NCI-H2081 treated with DMSO at 0.1 percent for 48 hours (cell line): ENCODE data around the gene ACP7.
"Not testable (repeated sequence)": the region's sequence is repeated elsewhere in the genome, so short reads cannot be mapped to it uniquely, and the experiment has no call there.

Experiments
- DNase-seq: peaks from one replicate; lab custom pipeline; 2025; lab: John Stamatoyannopoulos, UW

ACP7 gene

DNA sequence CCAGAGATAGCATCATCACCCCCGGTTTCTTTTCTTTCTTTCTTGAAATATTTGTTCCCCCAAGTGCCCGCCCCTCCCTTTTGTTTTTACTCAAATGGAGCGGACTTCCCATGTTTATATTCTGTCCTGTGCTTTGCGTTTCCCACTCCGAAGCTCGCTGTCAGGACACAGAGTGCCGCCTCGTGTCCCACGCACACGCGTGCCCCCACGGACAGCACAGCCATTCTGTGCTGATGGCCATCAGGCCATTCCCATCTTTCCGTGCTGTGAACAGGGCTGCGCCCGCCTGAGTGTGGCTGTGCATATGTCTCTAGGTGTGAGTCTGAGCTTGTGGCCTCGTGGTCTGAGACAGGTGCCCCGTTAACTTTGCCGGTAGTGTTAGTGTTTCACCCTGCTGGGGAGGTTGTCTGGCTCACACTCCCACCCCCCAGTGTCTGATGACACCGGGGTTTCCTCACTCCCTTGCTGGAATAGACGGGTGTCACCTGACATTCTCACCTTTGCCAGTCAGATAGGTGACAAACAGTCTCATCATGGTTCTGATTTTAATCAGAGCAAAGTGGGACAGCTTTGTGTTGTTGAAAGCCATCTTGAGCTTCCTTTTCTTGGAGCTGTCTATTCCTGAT lies 48.3 kb downstream of the ACP7 start:
- no peak for DNase-seq

DNA sequence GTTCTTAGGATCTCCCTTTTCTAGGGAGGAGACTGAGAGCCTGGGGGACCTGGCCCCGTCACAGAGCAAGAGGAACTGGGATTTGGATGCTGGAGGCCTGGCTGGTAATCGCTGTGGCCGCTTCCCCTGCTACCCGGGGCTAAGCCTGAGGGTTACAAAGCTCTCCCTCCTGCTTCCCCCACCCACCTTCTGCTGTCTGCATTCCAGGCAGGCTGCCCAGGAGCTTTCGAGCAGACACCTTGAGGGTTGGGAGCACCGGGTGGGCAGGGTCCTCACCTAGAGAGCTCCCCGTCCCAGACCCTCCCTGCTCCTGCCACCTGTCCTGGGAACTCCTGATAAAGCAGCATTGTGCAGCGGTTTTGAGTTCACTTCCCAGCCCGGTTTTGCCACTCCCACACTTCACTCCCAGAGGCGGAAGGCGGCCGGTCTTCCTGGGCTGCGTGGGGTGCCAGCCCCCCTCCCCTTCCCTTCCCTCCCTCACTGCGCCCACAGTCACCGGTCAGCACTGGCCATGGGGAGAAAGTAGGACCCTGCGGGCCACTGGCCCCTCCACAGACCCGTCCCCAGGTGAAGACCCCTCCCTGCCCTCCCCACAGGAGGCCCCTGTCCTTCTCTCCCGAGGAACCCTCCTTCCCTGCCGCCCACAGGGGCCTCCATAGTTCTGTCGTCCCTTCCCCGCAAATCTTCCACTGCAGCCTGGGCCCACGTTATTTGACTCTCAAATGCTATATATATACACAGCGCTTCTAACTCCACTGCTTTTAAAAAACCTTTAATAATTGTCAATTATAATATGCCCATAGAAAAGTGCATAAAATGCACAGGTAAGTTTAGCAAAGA lies 49.5 kb downstream of the ACP7 start:
- no peak for DNase-seq

DNA sequence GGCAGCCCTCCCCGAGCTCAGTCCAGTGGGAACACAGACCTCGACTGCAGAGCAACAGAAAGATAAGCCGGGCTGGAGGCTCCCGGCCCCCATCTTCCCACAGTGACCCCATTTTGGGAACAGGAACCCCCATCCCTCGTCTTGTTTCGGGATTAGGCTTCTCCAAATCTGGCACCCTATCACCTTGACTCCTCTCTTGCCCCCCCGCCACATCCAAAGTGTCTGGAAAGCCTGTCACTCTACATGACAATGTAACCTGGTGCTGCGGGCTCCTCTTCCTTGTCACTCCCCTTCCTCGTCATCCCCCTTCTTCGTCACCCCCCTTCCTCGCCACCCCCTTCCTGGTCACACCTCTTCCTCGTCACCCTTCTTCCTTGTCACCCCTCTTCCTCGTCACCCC lies 51.5 kb downstream of the ACP7 start:
- DNase-seq, result no peak

DNA sequence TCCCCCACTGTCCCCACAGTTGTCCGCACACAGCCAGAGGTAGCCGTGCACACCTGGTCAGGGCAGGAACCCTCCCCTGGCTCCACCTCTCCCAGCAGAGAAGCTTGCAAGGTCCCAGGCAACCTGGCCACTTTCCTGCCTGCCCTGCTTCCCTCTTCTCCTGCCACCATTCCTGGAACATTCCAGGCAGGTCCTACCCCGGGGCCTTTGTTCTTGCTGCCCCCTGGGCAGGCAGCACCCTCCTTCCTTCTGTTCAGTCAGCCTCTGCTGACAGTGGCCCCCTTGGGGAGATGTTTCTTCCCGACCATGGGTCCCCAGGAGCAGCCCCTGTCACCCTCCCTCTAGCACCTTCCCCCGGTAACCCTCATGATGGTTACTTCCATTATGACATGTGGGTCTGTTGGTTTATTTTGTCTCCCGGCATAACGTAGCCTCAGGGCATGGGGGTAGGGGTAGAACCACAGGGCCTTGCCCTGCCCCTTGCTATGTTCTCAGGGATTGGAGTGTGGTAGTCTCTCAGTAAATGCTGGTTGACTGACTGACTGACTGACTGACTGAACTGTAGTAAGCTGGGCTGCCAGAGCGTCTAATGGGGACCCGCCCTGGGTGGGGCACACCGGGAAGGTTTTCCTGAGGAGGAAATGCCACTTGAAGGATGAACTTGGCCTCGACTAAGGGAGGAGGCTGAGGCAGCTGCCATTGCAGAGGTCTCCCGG lies 52.2 kb downstream of the ACP7 start:
- no peak for DNase-seq

DNA sequence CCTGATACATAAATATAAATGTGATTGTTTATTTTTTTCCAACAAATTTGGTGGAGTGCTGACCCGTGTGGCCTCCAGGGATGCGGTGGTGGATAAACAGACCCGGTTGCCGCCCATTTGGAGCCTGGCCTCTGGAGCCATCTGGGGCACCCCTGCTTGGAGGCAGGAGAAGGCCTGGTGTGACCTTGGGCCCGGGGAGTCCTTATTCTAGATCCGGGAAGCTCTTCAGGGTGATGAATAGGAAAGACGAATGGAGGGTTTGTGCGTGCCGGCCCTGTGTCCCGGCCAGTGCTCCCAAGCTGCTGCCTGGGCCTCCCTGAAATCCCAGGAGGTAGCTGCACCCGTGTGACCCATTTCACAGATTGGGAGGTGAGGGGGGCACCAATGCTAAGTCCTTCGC lies 53.0 kb downstream of the ACP7 start:
- DNase-seq, result no peak

DNA sequence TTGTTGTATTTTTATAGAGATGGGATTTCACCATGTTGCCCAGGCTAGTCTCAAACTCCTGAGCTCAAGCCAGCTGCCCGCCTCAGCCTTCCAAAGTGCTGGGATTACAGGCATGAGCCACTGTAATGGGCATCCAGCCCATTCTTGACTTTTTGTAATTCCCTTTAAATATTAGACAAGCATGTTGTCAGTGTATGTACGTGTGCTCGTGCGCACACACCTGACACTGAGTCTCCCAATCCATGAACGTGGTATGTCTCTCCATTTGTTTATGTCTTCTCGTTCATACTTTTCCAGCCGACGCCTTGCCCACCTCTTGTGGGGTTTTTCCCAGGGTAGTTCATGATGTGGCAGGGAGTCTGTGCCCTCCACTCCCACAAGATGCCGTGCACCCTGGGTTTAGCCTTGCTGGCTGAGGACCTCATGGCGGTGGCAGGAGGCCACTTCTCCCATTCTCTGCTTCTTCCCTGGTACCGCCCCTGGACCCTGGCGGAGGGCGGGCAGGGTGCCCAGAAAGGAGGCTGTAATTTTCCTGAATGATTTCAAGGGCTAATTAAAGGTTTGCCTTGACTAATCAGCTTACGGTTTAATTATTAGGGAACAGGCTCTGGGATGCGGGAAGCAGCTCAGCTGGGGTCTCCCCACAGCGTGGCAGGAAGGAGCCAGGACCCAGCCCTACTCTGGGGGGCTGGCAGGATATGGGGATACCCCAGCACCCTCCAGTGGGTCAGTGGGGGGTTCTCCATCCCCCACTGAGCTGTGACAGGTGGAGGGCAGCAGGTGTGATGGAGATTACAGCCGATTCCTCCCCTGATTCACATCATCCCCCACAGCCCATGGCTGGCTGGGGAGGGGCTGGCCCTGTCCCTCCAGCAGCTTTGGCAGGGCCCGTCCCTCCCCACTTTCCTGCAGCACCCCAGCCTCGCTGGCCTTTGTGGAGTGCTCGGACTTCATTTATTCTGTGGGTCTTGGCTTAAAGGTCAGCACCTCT lies 54.3 kb downstream of the ACP7 start:
- peak; percentile 48 for DNase-seq

DNA sequence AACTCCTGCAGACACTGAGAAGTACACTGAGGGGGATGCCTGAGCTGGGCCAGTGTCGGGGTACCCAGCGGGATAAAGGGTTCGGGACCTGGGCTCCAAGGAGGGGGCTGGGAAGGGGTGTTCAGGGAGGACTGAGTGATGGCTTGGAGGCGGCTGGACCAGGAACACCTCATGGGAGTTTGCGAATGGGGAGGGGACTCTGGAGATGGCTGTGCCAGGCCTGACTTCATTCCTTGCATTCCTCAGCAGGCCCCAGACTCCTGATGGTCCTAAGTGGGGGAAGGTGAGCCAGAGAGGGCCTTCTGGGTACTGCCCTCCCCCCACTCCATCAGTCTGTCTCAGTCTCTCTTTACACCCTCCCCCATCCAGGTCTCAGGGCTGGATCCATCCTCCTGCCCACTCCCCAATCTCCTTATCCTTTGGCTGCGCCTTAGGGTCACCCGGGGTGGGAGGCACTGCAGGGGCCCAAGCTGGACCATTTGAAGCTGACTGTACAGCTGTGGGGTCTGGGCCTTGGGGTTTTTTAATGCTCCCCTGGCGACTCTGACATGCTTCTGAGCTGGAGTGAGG lies 55.2 kb downstream of the ACP7 start:
- DNase-seq, result no peak

DNA sequence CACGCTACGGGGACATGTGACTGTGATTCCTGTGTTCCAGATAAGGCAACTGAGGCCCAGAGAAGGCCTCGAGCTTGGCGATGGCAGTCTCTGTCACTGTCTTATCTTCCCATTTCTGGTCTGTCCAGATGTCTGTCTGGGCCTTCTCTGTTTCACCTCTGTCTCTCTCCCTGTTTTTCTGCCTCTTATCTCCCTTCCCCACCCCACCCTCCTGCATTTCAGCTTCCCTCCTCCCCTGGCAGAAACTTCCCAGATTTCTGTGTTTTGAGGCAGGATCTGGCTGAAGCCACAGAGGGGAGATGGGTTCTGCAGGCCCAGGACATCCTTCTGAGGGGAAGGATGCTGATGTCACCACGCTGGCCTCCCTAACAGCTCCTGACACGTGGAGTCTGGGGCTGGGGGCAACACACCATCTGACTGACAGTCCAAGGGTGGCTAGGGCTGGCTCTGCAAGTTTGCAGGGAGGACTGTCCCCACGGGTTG lies 55.8 kb downstream of the ACP7 start:
- DNase-seq, result no peak

DNA sequence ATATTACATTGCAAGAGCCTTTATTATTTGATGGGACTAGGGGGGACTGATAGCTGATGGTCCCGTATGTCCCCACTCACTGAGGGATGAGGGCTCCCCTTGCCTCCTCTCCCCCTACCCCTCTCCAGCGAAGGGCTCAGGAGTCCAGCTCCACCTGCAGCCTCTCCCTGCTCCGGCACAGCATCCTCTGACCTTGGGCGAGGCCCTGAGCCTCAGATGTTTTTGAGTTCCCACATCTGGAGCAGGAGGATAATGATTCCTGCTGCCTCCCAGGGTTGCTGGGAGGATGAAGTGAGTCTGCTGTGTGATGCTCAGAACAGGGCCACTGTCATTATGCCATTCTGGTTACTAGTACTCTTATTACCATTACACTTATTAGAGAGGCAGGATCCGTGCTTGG lies 56.4 kb downstream of the ACP7 start:
- no peak for DNase-seq

DNA sequence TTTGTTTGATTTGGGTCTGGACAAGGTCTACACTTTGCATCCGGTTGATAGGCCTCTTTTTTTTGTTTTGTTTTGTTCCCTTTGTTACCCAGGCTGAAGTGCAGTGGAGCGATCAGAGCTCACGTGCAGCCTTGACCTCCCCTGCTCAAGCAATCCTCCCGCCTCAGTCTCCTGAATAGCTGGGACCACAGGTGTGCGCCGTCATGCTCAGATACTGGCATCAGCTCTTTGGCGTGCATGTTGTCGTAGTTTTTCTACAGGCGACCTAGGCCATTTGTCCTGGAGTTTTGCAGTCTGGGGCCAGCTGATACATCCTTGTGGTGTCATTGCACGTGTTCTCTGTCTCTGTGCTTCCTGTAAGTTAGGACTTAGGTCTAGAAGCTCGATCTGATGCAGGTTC lies 57.8 kb downstream of the ACP7 start:
- DNase-seq, result no peak

DNA sequence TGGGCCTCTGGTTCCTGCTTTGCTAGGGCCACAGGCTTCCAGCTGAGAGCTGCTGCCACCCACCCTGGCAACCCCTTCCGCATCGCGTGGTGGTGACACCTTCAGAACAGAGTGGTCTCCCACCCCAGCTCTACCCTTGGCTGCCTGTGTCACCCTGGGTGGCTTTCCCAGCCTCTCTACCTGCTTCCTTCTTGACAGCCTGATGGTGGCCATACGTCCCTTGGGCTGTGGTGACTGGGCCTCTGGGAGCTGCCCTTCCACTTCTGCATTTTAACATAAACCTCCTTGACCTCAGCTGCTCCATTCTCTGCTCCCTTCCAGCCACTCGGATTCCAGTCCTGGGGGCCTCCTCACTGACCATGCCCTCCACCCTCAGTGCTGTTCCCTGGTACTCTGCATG lies 58.5 kb downstream of the ACP7 start:
- DNase-seq, result no peak

DNA sequence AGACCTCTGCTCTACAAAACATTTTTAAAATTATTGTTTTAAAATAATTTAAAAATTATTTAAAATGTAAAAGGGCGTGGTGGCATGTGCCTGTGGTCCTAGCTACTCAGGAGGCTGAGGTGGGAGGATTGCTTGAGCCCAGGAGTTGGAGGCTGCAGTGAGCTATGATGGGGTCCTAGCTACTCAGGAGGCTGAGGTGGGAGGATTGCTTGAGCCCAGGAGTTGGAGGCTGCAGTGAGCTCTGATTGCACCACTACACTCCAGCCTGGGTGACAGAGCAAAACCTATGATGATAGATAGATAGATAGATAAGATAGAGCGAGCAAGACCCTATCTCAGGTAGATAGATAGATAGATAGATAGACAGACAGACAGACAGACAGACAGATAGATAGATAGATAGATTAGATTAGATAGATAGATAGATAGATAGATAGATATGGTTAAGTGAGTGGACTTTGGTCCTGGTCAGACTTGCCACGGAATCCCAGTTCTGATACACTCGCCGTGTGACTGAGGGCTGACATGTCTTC lies 59.7 kb downstream of the ACP7 start:
- not testable (repeated sequence) for DNase-seq

DNA sequence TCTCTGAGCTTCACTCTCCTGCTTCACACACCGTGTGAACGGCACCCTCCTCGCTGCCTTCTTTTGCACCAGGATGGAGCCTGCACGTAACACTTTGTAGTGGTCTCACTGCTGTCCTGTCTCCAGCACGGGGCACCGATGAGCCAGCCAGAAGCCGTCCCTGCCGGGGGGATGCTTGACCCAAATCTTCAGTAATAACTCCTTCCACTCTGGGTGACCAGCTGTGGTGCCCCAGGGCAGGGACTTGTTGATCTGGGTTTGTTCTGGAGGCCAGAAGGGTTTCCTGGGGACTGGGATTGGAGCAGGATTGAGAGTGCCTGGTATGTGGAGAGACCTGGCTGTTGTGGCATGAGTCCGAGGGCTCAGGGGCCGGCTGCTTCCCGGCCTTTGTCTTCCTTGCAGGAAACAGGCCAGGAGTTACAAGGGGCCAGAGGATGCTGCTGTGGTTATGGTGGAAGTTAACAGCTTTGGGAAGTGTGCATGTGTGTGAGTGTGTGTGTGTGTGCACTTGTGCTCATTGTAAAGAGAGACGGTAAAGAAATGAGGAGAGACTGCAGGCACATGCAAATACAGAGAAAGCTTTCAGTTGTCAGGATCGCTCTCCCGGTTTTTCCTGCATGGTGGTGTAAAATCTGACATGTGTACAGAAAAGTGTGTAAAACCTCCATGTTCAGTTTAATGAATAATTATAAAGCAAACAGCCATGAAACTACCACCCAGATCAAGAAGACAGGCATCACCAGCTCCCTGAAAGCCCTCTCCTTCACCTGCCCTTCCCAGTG lies 60.3 kb downstream of the ACP7 start:
- DNase-seq, result no peak

DNA sequence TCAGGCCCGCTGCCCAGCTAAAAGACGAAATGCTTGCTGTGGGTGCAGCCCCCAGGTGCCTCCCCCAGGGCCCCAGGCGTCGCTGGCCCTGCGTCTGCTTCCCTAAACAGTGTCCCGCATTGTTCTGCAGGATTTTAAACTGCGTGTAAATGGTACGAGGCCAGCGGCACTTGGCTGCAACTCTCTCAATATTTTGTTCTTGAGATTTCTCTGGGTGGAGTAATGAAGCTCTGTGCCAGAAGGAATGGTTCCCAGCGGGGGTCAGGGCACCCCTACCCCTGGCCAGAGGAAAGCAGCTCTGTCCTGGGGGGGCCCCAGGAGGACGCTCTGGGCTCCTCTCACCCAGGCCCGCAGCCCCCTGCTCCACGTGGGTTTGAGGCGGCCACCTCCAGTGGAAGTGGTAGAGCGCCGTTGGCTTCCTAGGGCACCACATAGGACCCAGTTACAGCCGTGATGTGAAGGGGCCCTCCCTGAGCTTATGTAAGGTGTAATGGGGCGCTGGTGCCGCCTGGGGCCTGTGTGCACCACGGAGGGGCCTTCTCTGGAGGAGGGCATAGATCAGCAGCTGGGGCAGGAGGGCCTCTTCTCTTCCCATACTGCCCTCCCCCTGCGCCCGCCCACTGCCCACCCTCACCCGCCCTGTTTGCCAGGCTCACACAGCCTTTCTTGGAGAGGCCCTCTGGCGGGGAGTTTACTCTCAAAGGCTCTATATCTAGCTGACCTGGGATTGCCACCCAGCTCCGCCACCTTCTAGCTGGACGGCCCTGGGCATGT lies 61.2 kb downstream of the ACP7 start:
- DNase-seq, result no peak

DNA sequence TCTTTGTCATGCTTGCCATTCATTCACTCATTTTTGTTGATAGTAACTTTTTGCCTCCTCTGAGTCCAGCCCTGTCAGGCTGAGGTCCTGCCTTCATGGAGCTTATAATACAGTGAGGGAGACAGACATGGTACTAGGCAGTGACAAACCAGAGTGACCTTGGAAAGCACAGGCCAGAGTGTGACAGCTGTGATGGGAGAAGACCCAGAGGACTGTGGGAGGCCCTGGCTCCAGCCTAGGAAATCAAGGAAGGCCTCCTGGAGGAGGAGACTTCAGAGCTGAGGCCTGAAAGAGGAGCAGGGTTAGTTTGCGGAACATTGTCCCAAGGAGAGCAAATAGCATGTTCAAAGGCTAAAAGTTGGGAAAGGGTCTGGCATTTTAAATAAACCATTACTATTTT lies 61.9 kb downstream of the ACP7 start:
- DNase-seq, result no peak

DNA sequence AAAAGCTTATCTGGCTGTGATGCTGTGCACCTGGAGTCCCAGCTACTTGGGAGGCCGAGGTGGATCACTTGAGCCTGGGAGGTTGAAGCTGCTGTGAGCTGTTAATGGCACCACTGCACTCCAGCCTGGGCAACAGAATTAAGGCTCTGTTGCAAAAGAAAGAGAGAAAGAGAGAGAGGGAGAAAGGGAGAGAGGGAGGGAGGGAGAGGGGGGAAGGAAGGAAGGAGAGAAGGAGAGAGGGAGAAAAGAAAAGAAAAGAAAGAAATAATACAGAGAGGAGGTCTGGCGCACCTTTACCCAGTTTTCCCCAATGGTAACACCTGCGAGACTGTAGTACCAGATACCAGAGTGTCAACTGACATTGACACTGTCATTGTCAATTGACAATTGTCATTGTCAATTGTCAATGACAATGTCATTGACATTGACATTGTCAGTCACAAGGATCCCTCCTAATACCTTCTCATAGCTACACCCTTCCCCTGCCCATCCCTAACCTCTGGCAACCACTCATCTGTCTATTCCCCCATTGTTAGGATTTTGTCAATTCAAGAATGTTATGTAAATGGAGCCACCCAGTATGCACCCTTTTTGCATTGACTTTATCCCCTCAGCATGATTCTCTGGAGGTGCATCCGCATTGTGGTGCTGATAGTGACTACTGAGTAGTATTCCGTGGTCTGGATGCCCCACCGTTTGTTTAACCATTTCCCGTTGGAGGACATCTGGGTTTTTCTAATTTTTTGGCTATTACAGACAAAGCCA lies 62.7 kb downstream of the ACP7 start:
- DNase-seq, result no peak

DNA sequence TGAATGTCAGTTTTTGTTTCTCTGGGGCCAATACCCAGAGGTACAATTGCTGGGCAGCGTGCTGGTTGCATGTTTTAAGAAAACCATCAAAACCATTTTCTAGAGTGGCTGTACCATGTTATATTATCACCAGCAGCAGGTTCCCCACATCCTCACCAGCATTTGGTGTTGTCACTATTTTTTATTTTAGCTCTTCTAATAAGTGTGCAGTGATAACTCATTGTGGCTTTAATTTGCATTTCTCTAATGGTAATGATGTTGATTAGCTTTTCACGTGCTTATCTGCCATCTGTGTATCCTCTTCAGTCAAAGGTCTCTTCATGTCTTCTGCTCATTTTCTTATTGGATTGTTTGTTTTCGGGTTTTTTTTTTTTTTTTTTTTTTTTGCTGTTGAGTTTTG lies 63.3 kb downstream of the ACP7 start:
- DNase-seq, result no peak

DNA sequence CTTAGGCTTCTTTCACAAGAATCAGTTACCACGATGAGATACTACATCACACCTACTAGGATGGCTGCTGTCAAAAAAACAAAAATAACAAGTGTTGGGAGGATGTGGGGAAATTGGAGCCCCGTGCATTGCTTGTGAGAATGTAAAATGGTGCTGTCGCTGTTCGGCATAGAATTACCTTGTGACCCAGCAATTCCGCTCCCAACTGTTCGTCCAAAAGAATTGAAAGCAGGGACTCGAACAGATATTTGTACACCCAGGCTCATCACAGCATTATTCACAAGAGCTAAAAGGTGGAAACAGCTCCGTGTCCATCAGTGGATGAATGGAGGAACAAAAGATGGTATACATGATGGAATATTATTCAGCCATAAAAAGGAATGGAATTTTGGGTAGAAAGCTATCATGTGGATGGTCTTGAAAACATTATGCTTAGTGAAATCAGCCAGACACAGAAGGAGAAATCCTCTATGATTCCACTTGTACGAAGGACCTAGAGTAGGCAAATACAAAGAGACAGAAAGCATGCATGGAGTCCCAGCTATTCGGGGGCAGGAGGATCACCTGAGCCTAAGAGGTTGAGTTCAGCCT lies 64.9 kb downstream of the ACP7 start:
- no peak for DNase-seq
